Measurements from ENCODE around the gene RPL13A.
"Not testable (repeated sequence)": the region's sequence is repeated elsewhere in the genome, so short reads cannot be mapped to it uniquely, and the experiment has no call there.

The RPL13A gene

DNA sequence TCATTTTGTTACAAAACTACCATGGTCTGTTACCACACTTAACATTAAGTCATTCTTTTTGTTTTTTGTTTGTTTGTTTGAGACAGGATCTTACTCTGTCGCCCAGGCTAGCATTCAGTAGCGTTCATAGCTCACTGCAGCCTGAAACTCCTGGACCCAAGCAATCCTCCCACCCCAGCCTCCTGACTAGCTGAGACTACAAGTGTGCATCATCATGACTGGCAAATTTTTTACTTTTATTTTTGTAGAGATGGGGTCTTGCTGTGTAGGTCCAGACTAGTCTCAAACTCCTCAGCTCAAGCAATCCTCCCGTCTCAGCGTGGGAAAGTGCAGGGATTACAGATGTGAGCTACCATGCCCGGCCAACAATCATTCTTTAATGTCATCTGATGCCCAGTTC is 31.1 kb upstream of the RPL13A start:
- no peak for DNase-seq (ENCODE audit: low spot score)

- DNase-seq (ENCODE audit: low spot score) = no peak
Measured at GRCh38 chr19:49458567-49458903, 28.9 kb upstream of the RPL13A start.

- DNase-seq (ENCODE audit: low spot score) = no peak
Measured at GRCh38 chr19:49459388-49459787, 28.0 kb upstream of the RPL13A start.

DNA sequence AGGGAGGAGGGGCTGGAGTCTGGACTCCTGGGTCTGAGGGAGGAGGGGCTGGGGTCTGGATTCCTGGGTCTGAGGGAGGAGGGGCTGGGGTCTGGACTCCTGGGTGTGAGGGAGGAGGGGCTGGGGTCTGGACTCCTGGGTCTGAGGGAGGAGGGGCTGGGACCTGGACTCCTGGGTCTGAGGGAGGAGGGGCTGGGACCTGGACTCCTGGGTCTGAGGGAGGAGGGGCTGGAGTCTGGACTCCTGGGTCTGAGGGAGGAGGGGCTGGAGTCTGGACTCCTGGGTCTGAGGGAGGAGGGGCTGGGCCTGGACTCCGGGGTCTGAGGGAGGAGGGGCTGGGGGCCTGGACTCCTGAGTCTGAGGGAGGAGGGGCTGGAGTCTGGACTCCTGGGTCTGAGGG is 26.3 kb upstream of the RPL13A start:
- not testable (repeated sequence) for DNase-seq (ENCODE audit: low spot score)

DNA sequence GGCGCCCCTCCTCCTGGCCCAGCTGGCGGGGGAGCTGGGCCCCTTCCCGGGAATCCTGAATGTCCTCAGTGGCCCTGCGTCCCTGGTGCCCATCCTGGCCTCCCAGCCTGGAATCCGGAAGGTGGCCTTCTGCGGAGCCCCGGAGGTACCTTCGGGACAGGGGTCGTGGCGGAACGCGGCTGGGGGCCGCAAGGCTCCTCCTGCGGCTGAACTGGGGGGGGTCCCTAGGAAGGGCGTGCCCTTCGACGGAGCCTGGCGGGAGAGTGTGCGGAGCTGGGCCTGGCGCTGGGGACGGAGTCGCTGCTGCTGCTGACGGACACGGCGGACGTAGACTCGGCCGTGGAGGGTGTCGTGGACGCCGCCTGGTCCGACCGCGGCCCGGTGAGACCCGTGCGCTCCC is 25.8 kb upstream of the RPL13A start:
- no peak for DNase-seq (ENCODE audit: low spot score)

- DNase-seq (ENCODE audit: low spot score) = no peak
Measured at GRCh38 chr19:49462492-49462891, 24.9 kb upstream of the RPL13A start.

- no peak for DNase-seq (ENCODE audit: low spot score)
Measured at GRCh38 chr19:49463960-49464740, 23.3 kb upstream of the RPL13A start.

GRCh38 chr19:49465371-49465770 is 22.0 kb upstream of the RPL13A start:
- no peak for DNase-seq (ENCODE audit: low spot score)

DNA sequence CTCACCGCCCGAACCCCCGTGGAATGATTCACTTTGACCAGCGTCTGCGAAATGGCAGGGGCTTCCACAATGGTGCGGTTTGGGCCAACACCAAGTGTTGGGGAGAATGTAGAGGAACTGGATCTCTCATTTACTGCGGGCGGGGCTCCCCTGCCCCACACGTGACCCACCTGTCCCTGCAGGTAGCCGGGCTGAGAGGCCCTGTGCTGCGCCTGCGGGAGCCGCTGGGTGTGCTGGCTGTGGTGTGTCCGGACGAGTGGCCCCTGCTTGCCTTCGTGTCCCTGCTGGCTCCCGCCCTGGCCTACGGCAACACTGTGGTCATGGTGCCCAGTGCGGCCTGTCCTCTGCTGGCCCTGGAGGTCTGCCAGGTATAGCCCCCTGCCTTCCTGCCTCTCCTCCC is 19.2 kb upstream of the RPL13A start:
- DNase-seq (ENCODE audit: low spot score) = no peak

GRCh38 chr19:49468746-49469447 is 18.5 kb upstream of the RPL13A start:
- DNase-seq (ENCODE audit: low spot score) = no peak

- no peak for DNase-seq (ENCODE audit: low spot score)
Measured at GRCh38 chr19:49469828-49470614, 17.4 kb upstream of the RPL13A start.

GRCh38 chr19:49470615-49470978 is 16.8 kb upstream of the RPL13A start:
- DNase-seq (ENCODE audit: low spot score) = no peak

DNA sequence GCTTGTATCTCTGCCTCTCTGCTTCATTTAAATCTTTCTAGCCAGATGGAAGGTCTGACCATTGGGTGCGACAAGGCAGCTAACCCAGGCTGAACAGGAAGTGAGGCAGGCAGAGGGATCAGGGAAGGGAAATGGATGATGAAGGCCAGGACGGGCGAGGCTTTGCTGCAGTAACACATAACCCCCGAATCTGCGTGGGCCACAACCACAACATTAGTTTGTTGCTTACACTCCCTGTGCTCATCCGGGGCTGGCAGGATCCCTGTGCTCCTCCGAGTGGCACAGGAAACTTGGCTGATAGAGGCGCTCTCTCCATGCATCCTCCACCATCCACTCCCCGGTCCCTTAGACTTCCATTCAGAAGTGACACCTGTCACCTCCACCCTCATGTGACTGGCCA is 14.5 kb upstream of the RPL13A start:
- DNase-seq (ENCODE audit: low spot score) = no peak

- DNase-seq (ENCODE audit: low spot score) = not testable (repeated sequence)
Measured at GRCh38 chr19:49473501-49473867, 13.9 kb upstream of the RPL13A start.

GRCh38 chr19:49473868-49474541 is 13.4 kb upstream of the RPL13A start, which contains the start of gene FLT3LG:
FLT3LG (plus strand) TSS chr19:49474215; CDS start chr19:49474640, 425 bp downstream.
- peak; percentile 95 for DNase-seq (ENCODE audit: low spot score)

DNA sequence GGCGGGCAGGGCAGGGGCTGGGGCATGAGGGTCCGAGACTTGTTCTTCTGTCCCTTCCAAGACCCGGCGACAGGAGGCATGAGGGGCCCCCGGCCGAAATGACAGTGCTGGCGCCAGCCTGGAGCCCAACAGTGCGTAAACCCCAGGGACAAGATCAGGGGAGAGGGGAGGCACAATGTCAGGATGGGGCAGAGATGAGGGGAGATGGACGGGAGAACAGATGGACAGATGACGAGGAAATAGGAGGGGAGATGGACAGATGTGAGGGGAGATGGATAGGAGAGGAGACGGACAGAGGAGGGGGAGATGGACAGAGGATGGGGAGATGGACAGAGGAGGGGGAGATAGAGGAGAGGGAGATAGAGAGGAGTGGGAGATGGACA is 12.9 kb upstream of the RPL13A start:
- no peak for DNase-seq (ENCODE audit: low spot score)

- no peak for DNase-seq (ENCODE audit: low spot score)
Measured at GRCh38 chr19:49475191-49475917, 12.1 kb upstream of the RPL13A start.

- DNase-seq (ENCODE audit: low spot score) = peak; percentile 91
Measured at GRCh38 chr19:49475995-49476880, 11.2 kb upstream of the RPL13A start.

GRCh38 chr19:49479975-49480628 is 7.3 kb upstream of the RPL13A start:
- no peak for DNase-seq (ENCODE audit: low spot score)

GRCh38 chr19:49481020-49481683 is 6.3 kb upstream of the RPL13A start:
- no peak for DNase-seq (ENCODE audit: low spot score)
